ENCODE results near the gene HLA-DQB1.
"Not testable (repeated sequence)": the region's sequence is repeated elsewhere in the genome, so short reads cannot be mapped to it uniquely, and the experiment has no call there.

Gene HLA-DQB1

DNA sequence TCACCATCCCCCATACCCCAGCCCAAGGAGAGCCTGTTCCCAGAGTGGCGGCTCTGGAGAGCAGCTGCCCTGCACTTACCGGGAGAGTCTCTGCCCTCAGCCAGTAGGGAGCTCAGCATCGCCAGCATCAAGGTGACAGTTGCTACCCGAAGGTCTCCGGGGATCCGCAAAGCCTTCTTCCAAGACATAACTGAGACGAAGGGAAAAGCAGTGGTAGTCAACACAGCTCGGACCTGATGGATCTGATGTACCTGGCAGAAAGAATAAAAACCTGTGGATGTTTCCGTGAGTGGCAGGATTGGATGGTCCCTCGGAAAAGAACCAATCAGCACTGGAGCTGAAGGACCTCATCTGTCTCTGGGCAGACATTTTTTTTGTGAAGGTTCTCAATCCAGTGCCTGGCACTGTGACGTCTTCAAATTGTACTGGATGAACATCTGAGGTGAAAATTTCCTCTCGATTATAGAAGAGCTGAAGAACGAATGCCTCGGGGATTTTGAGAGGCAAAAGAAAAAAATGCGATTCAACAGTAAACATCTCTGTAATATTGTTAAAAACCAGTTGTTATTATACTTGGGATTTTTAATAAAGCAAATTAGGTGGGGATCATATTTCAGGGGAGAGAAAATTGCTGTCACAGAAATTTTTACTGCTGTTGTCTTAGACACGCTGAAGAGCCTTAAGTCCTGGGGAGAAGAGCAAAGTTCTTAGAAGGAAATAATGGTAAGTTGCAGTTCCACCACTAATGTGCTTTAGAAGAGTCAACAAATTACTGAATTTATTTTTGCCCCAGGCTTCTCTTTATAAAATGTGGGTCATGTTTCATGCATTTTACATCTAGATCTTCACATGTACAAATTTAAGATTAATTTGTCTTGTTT is at the start of gene HLA-DQB1:
Gene HLA-DQB1 (minus strand): TSS at position 238 of the 881 bp plus-strand sequence. CDS start 50 bp downstream, at position 188.
- no peak for DNase-seq

DNA sequence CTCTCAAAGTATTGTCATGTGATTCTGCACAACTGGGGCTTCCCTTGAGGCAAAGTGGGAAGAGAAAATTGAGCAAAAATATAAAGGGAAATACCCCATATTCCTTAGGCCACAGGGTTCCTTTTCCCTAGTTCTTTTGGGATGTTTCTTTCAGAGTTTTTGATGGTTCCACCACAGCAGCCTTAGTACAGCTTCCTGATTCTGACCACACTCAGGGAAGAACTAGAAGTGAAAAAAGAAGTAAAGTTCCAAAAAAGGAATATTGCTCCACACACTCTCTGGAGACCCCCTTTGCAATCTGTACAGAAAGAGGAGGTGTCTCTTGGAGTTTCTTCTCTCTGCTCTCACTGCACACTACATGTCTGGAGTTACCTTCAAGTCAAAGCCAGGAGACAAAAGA is 46.8 kb upstream of the HLA-DQB1 start:
- no peak for DNase-seq

DNA sequence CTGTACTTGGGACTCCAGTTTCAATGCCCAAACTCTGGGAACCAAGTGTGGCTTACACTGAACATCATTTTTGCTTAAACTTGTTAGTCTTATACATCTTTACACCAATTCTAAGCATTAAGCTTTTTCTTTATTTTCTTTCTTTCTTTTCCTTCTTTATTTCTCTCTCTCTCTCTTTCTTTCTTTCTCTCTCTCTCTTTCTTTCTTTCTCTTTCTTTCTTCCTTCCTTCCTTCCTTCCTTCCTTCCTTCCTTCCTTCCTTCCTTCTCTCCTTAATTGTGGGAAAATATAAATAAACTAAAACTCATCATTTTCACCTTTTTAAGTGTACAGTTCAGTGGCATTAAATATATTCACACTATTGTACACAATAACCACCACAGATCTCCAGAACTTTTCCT is 43.2 kb upstream of the HLA-DQB1 start:
- DNase-seq, result no peak

DNA sequence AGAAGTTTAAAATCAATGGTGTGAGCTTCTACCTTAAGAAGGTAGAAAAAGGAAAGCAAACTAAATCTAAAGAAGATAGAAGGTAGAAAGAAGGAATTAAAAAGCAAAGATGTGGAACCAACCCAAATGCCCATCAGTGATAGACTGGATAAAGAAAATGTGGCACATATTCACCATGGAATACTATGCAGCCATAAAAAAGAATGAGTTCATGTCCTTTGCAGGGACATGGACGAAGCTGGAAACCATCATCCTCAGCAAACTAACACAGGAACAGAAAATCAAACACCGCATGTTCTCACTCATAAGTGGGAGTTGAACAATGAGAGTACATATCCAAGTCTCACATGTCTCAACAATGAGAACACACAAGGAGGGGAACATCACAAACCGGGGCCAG is 38.7 kb upstream of the HLA-DQB1 start:
- DNase-seq, result not testable (repeated sequence)

DNA sequence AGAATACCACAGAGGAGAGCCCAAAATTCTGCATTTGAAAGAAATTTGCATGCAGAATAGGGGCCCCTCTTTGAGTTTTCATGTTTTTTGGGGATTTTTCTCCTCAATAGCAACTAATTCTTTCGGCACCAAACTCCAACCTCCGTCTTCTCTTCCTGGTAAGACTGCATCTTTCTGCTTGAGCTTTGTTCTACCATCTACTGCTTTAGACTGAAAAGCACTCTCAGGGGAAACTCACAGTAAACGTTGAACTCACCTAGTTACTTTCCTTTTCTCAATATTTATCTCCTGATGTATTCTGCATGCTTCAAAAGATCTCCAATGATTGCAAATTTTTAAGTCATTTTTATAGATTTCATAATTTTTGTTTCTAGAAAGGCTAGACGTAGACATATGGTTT is 36.9 kb upstream of the HLA-DQB1 start:
- DNase-seq, result no peak

DNA sequence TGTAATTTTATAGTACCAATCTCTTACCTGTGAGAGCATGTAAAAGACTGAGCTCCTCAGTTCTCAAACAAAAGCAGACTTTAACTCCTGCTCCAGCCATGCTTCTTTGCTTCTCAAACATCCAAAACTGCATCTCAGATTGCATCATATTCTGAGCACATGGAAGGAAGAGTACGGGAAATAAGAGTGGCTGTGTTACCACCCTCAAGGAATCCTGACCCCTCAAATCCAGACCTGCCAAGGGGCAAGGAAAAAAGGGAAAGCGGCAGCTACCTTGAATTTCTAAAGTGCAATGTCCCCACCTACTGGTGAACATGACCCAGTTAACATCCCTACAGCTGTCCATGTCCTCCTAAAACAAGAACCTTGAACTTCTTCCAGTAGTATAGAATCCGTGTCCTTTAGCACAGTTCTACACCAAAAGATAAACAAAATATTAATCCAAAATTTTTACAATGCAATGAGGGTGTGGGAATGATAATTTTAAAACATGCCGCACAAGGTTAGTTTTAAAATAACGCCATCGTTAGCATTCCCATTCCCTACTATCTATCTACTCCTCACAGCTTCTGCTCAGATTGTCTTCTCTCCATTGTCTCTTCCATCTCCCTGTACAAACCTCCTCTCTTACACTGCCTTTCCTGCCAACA is 34.1 kb upstream of the HLA-DQB1 start:
- DNase-seq, result no peak

DNA sequence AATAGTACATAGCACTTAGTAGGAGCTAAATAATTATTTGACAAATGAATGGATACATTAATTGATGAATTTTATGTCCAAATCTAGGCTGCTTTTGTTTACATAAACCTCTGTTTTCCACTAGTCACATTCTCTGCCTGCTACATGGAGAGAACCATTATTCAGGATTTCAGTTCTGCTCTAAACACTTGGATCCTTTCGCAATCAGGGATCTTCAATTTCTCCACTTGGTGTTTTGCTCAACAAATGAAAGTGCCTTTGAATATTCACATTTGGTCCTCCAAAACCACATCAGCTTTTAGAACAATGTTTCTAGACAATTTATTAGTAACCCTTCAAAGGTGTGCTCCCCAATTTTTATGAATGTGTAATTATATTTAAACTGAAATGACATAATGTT is 30.6 kb upstream of the HLA-DQB1 start:
- DNase-seq, result no peak

DNA sequence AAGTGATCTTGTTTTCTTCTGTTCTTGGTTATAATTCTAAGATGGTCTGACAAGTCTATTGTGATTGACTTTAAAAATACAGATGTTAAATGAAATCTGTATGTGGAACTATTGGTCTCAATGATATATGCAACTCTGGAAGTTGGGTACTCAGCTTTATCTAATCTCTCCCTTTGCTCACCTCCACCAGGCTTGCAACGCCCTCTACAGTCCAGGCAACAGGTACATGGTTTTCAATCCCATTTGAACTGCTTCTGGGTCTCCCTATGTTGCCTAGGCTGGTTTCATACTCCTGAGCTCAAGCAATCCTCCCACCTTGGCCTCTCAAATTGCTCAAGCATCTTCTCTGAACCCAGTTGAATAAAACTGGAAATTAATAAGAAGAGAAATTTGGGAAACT is 25.6 kb upstream of the HLA-DQB1 start:
- peak; percentile 34 for DNase-seq

DNA sequence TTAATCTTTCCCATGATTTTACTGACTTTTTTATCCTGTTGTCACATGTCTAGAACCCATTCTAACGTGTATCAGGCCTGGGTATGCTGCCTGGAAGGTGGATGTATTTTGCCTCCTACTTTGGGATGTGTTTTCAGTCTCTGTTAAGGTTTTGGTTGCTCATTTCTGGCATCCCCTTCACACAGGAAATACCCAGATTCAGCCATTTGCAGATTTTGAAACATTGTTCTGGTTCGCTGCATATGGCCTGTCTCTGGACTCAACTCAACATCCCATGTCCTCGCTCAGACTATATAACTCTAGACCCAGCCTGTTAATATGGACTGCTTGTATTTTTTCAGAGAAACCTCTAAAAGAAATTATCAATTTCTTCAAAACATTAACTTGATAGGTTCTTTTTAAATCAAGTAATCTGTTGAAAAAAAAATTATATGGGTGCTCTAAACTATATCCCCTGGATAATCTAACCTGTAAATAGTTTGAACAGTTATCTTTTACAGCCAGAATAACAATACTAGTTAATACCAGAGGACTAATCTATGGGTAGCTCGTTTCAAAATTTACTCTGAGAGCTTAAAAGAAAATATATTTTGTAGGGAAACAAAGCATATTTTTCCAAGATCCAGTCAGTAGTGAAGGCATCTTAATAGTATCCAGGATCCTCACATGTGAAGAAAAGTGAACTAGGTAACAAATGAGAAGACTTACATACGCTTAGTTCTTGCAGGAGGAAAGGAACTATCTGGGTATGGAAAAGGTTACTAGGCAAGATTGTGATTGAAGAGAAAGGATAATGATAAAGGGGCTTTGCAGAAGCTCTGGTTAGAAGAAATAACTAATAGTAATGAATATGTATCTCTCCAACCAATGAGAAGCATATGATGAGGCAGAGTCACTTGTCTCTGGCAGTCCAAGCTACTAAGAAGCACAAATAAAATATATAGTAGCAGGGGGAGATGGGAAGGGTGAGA is 23.4 kb upstream of the HLA-DQB1 start:
- no peak for DNase-seq

DNA sequence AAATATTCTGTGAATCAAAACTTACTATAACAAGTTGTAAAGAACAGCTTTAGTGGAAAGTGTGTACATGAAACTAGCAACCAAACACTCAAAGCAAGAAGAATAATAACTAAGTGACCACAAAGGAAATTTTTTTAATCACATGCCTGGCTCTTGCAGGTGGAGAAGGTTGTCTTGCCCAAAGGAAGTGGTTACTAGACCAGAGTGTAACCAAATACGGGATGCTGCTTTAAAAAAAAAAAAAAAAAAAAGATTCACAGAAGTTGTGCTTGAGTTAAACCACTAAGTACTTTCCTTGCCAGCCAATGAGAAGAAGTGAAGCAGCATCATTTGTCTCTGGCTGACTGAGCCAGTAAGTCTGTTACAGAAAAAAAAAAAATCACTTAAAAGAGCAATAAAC is 19.1 kb upstream of the HLA-DQB1 start:
- no peak for DNase-seq

DNA sequence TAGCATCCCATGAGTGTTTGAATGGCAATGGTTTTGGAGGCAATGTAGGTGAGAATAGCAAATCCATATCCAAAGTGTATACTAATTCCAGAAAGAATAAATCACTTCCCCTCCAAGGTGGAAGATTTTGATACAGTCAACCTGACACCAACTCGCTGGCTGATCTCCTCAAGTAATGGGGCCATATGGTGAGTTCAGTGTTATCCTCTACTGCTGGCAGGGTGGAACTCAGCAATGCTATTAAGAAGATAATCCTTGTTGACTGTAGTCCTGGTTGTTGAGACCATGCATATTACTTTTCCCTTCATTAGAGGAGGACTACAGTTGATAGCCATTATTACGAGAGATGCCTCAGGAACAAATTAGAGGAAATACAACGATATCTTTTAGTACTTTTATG is 17.8 kb upstream of the HLA-DQB1 start:
- no peak for DNase-seq

DNA sequence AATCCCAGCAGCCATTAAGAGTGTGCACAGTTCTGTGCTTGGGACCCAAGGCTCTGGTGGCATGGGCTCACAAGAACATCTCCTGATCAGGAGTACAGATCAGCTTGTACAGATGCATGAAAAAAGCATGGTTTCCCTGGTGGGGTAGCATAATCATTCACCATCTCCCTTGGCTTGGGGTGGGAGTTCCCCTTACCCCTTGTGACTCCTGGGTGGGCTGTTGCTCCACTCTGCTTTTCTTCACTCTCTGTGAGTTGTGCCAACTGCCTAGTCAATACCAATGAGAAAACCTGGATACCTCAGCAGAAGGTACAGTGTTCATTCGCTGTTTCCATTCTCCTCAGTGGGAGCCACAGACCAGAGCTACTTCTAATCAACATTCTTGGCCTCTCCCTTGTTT is 13.6 kb upstream of the HLA-DQB1 start:
- DNase-seq, result no peak

DNA sequence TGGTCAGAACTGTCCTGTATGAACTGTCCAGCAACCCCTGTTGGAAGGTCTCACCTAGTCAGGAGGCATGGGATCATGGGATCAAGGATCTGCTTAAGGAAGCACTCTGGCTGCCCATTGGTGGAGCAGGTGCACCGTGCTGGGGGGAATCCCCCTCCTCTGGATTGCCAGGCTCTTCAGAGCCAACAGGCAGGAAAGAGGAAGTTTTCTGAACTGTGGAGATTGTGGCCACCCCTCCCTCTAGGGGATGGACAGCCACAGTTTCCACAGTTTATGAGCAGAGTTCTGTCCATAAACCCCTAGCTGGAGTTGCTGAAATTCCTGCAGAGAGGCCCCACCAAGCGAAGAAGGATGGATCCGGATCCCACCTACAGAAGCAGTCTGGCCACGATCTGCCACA is 13.0 kb upstream of the HLA-DQB1 start:
- DNase-seq, result no peak

DNA sequence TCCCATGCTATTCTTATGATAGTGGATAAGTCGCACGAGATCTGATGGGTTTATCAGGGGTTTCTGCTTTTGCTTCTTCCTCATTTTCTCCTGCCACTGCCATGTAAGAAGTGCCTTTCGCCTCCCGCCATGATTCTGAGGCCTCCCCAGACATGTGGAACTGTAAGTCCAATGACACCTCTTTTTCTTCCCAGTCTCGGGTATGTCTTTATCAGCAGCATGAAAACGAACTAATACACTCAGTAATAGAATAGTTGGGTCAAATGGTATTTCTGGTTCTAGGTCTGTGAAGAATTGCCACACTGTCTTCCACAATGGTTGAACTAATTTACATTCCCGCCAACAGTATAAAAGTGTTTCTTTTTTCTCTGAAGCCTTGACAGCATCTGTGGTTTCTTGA is 7.7 kb upstream of the HLA-DQB1 start:
- not testable (repeated sequence) for DNase-seq

DNA sequence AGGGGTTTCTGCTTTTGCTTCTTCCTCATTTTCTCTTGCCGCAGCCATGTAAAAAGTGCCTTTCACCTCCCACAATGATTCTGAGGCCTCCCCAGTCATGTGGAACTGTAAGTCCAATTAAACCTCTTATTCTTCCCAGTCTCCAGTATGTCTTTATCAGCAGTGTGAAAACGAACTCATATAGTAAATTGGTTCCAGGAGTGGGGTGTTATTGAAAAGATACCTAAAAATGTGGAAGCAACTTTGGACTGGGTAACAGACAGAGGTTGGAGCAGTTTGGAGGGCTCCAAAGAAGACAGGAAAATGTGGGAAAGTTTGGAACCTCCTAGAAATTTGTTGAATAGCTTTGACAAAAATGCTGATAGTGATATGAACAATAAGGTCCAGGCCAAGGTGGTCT is 5.5 kb upstream of the HLA-DQB1 start:
- DNase-seq, result not testable (repeated sequence)

DNA sequence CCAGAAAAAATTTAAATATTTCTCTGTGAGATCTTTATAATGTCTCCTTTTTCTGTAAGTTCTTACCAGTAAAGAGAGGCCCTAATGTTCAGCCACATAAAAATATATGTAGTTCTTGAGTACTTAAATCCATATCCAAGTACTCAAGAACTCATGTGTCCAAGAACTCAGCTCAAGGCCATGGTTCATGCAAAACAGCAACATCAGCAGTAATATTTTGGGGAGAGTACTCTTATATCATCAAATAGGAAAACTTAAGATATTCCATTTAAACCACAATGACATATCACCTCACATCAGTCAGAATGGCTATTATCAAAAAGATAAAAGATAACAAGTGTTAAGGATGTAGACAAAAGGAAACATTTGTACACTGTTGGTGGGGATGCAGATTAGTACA is 3.4 kb upstream of the HLA-DQB1 start:
- no peak for DNase-seq

DNA sequence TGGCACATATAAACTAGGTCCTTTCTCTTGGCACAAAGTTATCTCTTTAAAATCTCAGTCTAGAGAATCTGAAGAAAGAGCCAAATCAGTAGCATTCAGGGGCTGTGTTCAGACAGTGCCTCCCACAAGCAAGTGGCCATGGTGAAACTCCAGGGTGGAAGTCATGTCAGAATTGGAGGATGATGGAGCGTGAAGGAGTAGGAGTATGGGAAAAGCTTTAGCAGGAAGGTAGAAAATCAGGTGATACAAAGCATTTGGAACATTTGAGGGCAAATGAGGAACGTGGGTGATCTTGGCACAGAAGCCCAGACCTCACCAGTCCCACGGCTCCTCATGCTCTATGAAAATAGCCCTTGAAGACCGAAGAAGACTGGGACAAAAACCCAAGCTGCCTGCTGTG is 2.8 kb upstream of the HLA-DQB1 start:
- DNase-seq, result no peak

DNA sequence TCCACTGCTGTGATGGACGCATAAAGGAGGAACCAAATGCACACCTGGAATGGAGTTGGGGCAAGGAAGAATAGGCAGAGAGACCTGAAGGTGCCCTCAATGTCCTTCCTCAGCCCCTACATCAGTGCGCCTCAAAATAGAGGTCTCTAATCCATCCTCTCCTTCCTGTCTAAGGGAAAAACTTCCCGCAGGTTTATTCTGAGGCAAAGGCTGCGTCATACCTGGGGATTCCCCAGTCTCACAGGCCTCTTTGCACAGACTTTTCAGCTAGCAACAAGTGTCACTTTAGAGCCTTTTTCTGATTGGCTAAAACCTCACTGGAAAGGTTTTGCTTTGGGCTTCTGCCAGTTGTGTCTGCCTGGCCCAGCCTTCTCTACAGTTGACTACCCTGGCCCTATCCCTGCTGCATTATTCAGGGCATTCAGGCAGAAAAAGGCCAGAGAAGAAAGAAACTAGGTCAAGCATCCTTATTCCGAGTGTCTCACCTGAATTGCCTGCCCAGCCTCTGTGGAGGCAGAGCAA is 1.8 kb upstream of the HLA-DQB1 start:
- DNase-seq, result peak; percentile 9

DNA sequence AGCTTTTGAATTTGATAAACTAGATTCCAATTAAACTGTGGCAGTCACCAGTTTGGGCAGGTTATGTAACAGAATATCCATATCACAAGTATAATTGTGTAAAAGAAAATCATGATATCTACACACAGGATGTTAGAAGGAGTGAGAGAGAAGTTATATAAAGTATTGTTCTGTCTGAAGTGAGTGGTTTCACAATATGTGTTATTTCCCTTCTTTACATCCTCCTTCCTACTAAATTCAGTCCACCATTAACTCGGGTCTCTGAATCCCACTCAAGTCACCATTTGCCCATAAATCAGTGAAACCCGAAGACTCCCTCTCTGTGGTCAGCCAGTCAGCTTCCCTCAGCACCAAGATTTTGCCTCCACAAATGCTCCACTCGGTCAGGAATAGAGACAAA is 796 bp downstream of the HLA-DQB1 start:
- DNase-seq, result no peak

DNA sequence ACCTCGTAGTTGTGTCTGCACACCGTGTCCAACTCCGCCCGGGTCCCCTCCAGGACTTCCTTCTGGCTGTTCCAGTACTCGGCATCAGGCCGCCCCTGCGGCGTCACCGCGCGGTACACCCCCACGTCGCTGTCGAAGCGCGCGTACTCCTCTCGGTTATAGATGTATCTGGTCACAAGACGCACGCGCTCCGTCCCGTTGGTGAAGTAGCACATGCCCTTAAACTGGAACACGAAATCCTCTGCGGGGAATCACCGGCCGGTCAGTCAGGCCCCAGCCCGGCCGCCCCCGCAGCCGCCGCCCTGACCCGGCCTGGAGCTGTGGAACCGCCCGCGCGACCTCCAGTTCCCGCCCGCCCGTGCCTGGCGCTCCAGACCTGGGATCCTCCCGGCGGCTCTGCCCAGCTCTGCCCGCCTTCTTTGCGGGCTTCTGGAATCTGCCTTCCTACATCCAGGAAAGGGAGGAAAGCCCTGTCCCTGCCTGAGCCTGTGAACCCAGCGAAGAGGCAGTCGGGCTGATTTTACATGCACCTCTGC is 1.6 kb downstream of the HLA-DQB1 start:
- DNase-seq, result no peak

DNA sequence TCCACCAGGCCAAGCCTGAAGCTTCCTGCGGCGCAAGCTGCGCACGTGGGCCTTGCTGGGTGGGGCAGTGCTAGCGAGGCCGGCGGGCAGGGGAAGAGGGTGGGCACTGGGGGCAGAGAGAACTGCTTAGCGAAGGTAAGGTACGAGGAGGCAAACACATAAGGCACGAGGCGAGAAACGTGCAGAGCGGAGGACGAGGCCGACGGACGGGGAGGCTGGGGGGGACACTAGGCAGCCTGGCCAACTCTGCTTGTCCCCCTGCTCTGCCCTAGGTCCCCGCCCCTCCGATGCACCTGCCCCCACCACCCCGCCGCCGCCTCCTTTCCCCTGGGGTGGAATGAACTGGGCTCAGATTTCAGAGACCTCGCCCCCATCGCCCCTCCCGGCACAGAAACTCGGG is 2.1 kb downstream of the HLA-DQB1 start:
- DNase-seq, result no peak

DNA sequence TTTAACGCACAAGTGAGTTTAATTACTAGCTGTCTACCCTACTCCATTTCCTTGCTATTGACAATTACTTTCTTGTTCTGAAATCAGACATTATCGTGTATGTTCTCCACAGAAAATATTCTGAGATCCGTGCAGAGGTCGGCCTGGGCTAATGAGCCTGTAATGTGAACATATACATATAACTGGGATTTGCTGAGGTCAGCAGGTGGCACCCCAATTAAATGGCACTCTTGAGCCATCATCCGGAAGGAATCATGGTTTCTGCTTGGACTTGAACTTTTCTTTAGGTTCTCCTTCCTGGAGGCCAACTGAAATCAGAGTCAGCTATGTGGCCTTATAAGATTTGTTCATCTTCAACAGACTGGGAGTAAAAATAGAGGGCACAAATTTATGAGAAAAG is 3.6 kb downstream of the HLA-DQB1 start:
- DNase-seq, result no peak

DNA sequence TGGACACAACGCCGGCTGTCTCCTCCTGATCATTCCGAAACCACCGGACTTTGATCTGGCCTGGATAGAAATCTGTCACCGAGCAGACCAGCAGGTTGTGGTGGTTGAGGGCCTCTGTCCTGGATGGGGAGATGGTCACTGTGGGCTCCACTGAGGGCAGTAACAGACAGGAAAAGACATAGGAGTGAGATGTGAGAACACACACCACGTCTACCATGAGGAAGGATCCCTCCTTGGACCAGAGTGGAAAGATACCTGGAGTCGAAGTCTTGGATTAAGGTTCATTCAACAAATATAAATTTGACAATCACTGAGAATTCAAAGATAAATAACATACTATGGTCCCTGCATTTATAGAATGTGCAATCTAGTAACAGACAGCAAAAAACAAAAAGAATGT is 4.4 kb downstream of the HLA-DQB1 start:
- DNase-seq, result no peak
